Dermis microvascular lymphatic vessel endothelial cell (primary cell): ENCODE results near the gene UBR1. TPM values are rescaled to one million over a fixed set of nuclear protein-coding genes. Genes with fewer than 3 reads are reported as not detected.
"Not testable (repeated sequence)": the region's sequence is repeated elsewhere in the genome, so short reads cannot be mapped to it uniquely, and the experiment has no call there.

ENCODE experiments used
- DNase-seq, 2 donors: peaks; one replicate each; pipeline versions ENCODE4 v3.0.0 to v3.0.0-alpha.2; 2010; ENCODE audit warnings: low read depth in 2 of 2
- total RNA-seq: library from RNA; depleted of rRNA; stranded (reverse); fragments of >200 nt; gene quantifications from 2 replicates; pipeline ENCODE4 v1.2.1, GENCODE V29; 2014

UBR1 gene
- 19.5 and 21.3 TPM in 2 replicates for total RNA-seq

GRCh38 chr15:43105778-43106485 is at the start of gene UBR1:
Gene UBR1 (minus strand): TSS chr15:43106038. CDS start chr15:43106022, 16 bp downstream.
- DNase-seq: peak; percentile 91 to 92

GRCh38 chr15:43153269-43153668 is 47.4 kb upstream of the UBR1 start:
- no peak for DNase-seq

- no peak for DNase-seq
These were observed 45.9 kb upstream of the UBR1 start for GRCh38 chr15:43151688-43152087.

- peak in 1 of 2 donors; percentile 48 for DNase-seq
These were observed 44.5 kb upstream of the UBR1 start for GRCh38 chr15:43150191-43150929.

- no peak for DNase-seq
These were observed 40.3 kb upstream of the UBR1 start for GRCh38 chr15:43146184-43146583.

GRCh38 chr15:43144512-43144911 is 38.7 kb upstream of the UBR1 start:
- DNase-seq: no peak

GRCh38 chr15:43143203-43143941 is 37.5 kb upstream of the UBR1 start:
- DNase-seq: no peak

GRCh38 chr15:43135351-43135750 is 29.5 kb upstream of the UBR1 start:
- no peak for DNase-seq

- DNase-seq: no peak
These were observed 28.4 kb upstream of the UBR1 start for GRCh38 chr15:43134157-43134635.

GRCh38 chr15:43133430-43134156 is 27.8 kb upstream of the UBR1 start, which contains the start of gene TMEM62:
Gene TMEM62 (plus strand): TSS chr15:43133586. CDS start chr15:43133803, 217 bp downstream.
- peak; percentile 42 to 69 for DNase-seq

GRCh38 chr15:43132830-43133429 is 27.1 kb upstream of the UBR1 start:
- no peak for DNase-seq

GRCh38 chr15:43128980-43129335 is 23.1 kb upstream of the UBR1 start:
- DNase-seq: no peak

- not testable (repeated sequence) for DNase-seq
These were observed 22.5 kb upstream of the UBR1 start for GRCh38 chr15:43128174-43128979.

- no peak for DNase-seq
These were observed 21.9 kb upstream of the UBR1 start for GRCh38 chr15:43127752-43128151.

- DNase-seq: no peak
These were observed 20.5 kb upstream of the UBR1 start for GRCh38 chr15:43126356-43126755.

- DNase-seq: no peak
These were observed 19.3 kb upstream of the UBR1 start for GRCh38 chr15:43125100-43125661.

GRCh38 chr15:43121863-43122262 is 16.0 kb upstream of the UBR1 start:
- no peak for DNase-seq

GRCh38 chr15:43118829-43119228 is 13.0 kb upstream of the UBR1 start:
- DNase-seq: no peak

- DNase-seq: no peak
These were observed 12.4 kb upstream of the UBR1 start for GRCh38 chr15:43118286-43118685.

GRCh38 chr15:43111354-43111753 is 5.5 kb upstream of the UBR1 start:
- DNase-seq: no peak
